Right lobe of liver (tissue), 6 donors: Measurements from ENCODE around the gene VAPB. TPM values are rescaled to one million over a fixed set of nuclear protein-coding genes. Genes with fewer than 3 reads are reported as not detected.

ENCODE experiments used
- ATAC-seq, 4 donors: fragments of 200-7000 bp; cut with Tn5 transposase; one replicate each; pipeline ENCODE4 v1.9.1; 2020; ENCODE audit warnings: mild to moderate bottlenecking in 4 of 4, moderate library complexity in 4 of 4
- DNase-seq, 3 donors: peaks; one replicate each; pipeline ENCODE4 v3.0.0-alpha.2; 2020
- H3K27ac ChIP-seq, 3 donors: fragments of 200-600 bp; one replicate each; pipeline ENCODE4 v1.8.0; 2022
- H3K27me3 ChIP-seq, 2 donors: fragments of 200-600 bp; one replicate each; pipeline ENCODE4 v1.8.0; 2022
- H3K36me3 ChIP-seq, 4 donors: fragments of 200-600 bp; sonication (generic) in 1 of 4; one replicate each; pipeline versions ENCODE4 v1.5.1 to v1.8.0; 2017 to 2022; ENCODE audit warnings: control low read depth in 1 of 4
- H3K4me1 ChIP-seq, 4 donors: fragments of 200-600 bp; sonication (generic) in 1 of 4; one replicate each; pipeline versions ENCODE4 v1.5.1 to v1.8.0; 2017 to 2022; ENCODE audit warnings: control low read depth in 1 of 4
- H3K4me3 ChIP-seq, 3 donors: fragments of 200-600 bp; one replicate each; pipeline ENCODE4 v1.8.0; 2022
- H3K9me3 ChIP-seq, 4 donors: fragments of 200-600 bp; sonication (generic) in 1 of 4; one replicate each; pipeline versions ENCODE4 v1.5.1 to v1.8.0; 2017 to 2022; ENCODE audit warnings: control low read depth in 1 of 4
- CTCF ChIP-seq, 4 donors: fragments of 200-600 bp in 3 of 4; fragments of 450-650 bp in 1 of 4; IDR thresholded peaks; one replicate each; pipeline versions ENCODE4 v1.5.1 to v1.8.0; 2016 to 2022; ENCODE audit warnings: antibody characterized with exemption in 4 of 4, mild to moderate bottlenecking in 2 of 4
- POLR2A ChIP-seq: fragments of 450-650 bp; IDR thresholded peaks from one replicate; pipeline ENCODE4 v1.6.1; 2017; ENCODE audit warnings: antibody characterized with exemption, mild to moderate bottlenecking
- WGBS: methylation state at CpG from one replicate; pipeline ENCODE4 v1.1.6; 2018; ENCODE audit warnings: low coverage, low lambda C conversion rate; ENCODE audit not compliant: insufficient coverage; ENCODE audit errors: missing lambda C conversion rate; 5-methylcytosine and 5-hydroxymethylcytosine counted together
- intact Hi-C, 2 donors: fragments of 100-400 bp; cut with DNase I; formaldehyde crosslinking; loops; one replicate each; pipeline versions ENCODE4 v1.11.2 to v1.14.1; 2022
- total RNA-seq, 6 experiments: library from RNA; depleted of rRNA in 2 of 6; stranded (reverse); fragments of >200 nt in 2 of 6; fragmentation: NEBNext Ultra II Directional in 3 of 6; extraction: Animal tissue kit (Norgen Biotek cat#: 25700) in 3 of 6; gene quantifications; one replicate each; pipeline versions ENCODE4 v1.1.0 to v1.2.4, GENCODE V29; 2016 to 2023
- donor health status: DM: no; HTN: yes; CAD: no.
- donor health status: DM: no; HTN: no; CAD: no.
- donor health status: DM: no; HTN: no; CAD: no.
- donor health status: DM: no; HTN: yes; CAD: no.
- donor health status: DM: no; HTN: yes; CAD: no.

Gene VAPB
- total RNA-seq, 6 experiments from 2014 or later: 17.5 to 42.9 (median 31.4) TPM

GRCh38 chr20:58416057-58416456, 27.0 kb downstream of the VAPB start:
- intact Hi-C loops: no loop called here

GRCh38 chr20:58416835-58417234, 27.8 kb downstream of the VAPB start:
- Histone ChIP-seq H3K27ac (no peak overlapping the region), H3K27me3 (no peaks in the 10 kb centered on the region), H3K9me3 (no peaks in the 10 kb centered on the region), H3K36me3 (peaks cover 0 to 15% (median 3%) of the 10 kb centered on the region in 4 donors), H3K4me3 (no peak overlapping the region), H3K4me1 (peaks cover 0 to 18% (median 4%) of the 10 kb centered on the region in 4 donors)
- intact Hi-C loops: no loop called here
- no peak for DNase-seq
- WGBS: 40% methylated on average over 2 of the region's 2 CpGs
- TF ChIP-seq CTCF (IDR thresholded peaks at IDR 0.05) (no peak), POLR2A (no peak)
- peak in 1 of 4 donors; percentile 65 for ATAC-seq

More at GRCh38 chr20:58416057-58416456, 27.0 kb downstream of the VAPB start:
- Histone ChIP-seq H3K4me3 (no peak overlapping the region), H3K27ac (no peak overlapping the region), H3K36me3 (peaks cover 0 to 15% (median 3%) of the 10 kb centered on the region in 4 donors), H3K9me3 (no peaks in the 10 kb centered on the region), H3K27me3 (no peaks in the 10 kb centered on the region), H3K4me1 (peaks cover 0 to 18% (median 4%) of the 10 kb centered on the region in 4 donors)
- DNase-seq (no peak), ATAC-seq (no peak)
- WGBS: 83% methylated on average over 1 of the region's 1 CpG
- no peak for TF ChIP-seq CTCF (IDR thresholded peaks at IDR 0.05)
- no peak for TF ChIP-seq POLR2A

- WGBS: 95% methylated on average over 3 of the region's 3 CpGs
- ATAC-seq (no peak), DNase-seq (no peak)
- TF ChIP-seq CTCF (IDR thresholded peaks at IDR 0.05) (no peak), POLR2A (no peak)
- H3K4me3 ChIP-seq: no peak overlapping the region
- no peaks in the 10 kb centered on the region for H3K27me3 ChIP-seq
- H3K36me3 ChIP-seq: peaks cover 0 to 15% (median 3%) of the 10 kb centered on the region in 4 donors
- H3K27ac ChIP-seq: no peak overlapping the region
- no peaks in the 10 kb centered on the region for H3K9me3 ChIP-seq
- intact Hi-C loops: no loop called here
- peaks cover 0 to 16% (median 4%) of the 10 kb centered on the region in 4 donors for H3K4me1 ChIP-seq
Observed at GRCh38 chr20:58417438-58417837, 28.4 kb downstream of the VAPB start.

GRCh38 chr20:58418949-58419748, 30.1 kb downstream of the VAPB start:
- H3K36me3 ChIP-seq: peaks cover 0 to 15% (median 3%) of the 10 kb centered on the region in 4 donors

More at GRCh38 chr20:58418949-58419748, 30.1 kb downstream of the VAPB start:
- ATAC-seq (no peak), DNase-seq (no peak)
- 75% methylated on average over 5 of the region's 5 CpGs for WGBS
- Histone ChIP-seq H3K4me1 (peaks cover 0 to 11% (median 4%) of the 10 kb centered on the region in 4 donors), H3K27me3 (no peaks in the 10 kb centered on the region), H3K4me3 (no peak overlapping the region), H3K27ac (no peak overlapping the region), H3K9me3 (no peaks in the 10 kb centered on the region)
- intact Hi-C loops: no loop called here
- no peak for TF ChIP-seq CTCF (IDR thresholded peaks at IDR 0.05)
- TF ChIP-seq POLR2A: no peak
